SH-SY5Y (cell line): ENCODE data around the gene PLK5.

Experiments used
- GATA2 ChIP-seq: IDR thresholded peaks from 2 replicates; pipeline ENCODE4 v1.6.1; 2011; ENCODE audit warnings: mild to moderate bottlenecking, low read depth, low read length
- GATA3 ChIP-seq: IDR thresholded peaks from 2 replicates; pipeline ENCODE4 v1.6.1; 2011; ENCODE audit warnings: low read depth, mild to moderate bottlenecking, low read length, moderate library complexity

DNA sequence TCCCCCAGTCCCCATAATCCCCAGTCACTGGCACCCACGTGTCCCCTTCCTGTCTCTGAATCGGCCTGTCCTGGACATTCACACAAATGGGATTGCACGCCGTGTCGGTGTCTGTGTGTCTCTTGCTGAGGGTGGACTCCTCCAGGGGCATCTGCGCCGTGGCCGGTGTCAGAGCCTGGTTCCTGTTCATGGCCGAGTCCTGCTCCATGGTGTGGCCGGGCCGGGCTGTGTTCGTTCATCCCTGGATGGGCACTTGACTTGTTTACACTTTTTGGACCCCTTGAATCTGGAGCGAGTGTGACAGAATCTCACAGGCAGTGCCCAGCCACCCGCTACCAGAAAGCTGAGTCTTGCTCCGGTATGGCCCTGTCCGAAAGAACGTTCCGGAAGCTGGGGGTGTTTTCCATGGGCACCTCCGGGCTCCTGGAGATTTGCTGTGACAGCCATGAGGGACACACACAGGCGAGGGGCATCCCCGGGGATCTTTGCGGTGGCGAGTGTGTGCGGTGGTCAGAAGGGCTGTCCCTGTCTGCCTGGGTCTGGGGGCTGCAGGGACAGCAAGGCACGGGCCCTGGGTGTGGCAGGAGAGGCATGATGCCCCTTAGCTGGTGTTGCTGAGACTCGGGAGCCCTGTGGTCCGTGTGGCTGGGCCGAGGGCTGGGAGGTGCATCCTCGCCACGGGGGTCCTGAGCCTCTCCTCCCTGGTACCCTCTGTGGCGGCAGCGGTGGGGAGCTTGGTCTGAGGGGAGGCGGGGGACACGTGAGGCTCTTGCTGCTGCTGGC, 50.7 kb downstream of the PLK5 start:
- TF ChIP-seq GATA3 (no peak), GATA2 (no peak)
